ENCODE measurements around the gene HOXC11.
A peak's percentile ranks its signal among the peaks of the same experiment; 100 is the strongest.

DNA sequence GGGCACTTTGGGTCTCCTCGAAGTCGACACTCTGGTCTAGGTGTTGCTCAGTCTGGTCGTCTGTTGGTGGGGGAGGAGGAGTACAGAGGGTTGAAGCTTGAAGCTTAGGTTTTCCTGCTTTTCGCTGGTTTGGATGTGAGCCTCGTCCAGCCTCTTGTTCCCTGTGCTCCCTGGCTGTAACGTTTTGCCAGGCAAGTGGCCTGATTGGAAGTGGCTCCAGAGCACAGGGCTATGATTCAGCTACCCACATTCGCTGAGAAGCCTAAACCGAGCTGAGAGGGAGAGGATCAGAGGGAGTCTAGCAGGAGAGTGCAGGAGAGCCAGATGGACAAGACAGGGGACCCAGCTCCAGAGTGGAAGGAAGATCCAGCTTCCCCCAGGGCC, 18.1 kb downstream of the HOXC11 start:
- TF ChIP-seq, protein P1, sequence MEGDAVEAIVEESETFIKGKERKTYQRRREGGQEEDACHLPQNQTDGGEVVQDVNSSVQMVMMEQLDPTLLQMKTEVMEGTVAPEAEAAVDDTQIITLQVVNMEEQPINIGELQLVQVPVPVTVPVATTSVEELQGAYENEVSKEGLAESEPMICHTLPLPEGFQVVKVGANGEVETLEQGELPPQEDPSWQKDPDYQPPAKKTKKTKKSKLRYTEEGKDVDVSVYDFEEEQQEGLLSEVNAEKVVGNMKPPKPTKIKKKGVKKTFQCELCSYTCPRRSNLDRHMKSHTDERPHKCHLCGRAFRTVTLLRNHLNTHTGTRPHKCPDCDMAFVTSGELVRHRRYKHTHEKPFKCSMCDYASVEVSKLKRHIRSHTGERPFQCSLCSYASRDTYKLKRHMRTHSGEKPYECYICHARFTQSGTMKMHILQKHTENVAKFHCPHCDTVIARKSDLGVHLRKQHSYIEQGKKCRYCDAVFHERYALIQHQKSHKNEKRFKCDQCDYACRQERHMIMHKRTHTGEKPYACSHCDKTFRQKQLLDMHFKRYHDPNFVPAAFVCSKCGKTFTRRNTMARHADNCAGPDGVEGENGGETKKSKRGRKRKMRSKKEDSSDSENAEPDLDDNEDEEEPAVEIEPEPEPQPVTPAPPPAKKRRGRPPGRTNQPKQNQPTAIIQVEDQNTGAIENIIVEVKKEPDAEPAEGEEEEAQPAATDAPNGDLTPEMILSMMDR (IDR thresholded peaks at IDR 0.05): no peak
- TF ChIP-seq POLR2A (IDR thresholded peaks at IDR 0.05) (no peak), EP300 (IDR thresholded peaks at IDR 0.05) (peak in 1 of 2 donors; percentile 29)

All from tibial nerve (tissue), 4 donors.